HG03469 (cell line): ENCODE measurements around the gene FBXO41.
"Not testable (repeated sequence)": the region's sequence is repeated elsewhere in the genome, so short reads cannot be mapped to it uniquely, and the experiment has no call there.

Source experiments
- ATAC-seq: cut with Tn5 transposase; IDR thresholded peaks from one replicate; pipeline ENCODE4 v1.9.1; 2021; ENCODE audit warnings: mild to moderate bottlenecking, moderate library complexity, moderate number of reproducible peaks; ENCODE audit not compliant: unreplicated experiment

The FBXO41 gene

DNA sequence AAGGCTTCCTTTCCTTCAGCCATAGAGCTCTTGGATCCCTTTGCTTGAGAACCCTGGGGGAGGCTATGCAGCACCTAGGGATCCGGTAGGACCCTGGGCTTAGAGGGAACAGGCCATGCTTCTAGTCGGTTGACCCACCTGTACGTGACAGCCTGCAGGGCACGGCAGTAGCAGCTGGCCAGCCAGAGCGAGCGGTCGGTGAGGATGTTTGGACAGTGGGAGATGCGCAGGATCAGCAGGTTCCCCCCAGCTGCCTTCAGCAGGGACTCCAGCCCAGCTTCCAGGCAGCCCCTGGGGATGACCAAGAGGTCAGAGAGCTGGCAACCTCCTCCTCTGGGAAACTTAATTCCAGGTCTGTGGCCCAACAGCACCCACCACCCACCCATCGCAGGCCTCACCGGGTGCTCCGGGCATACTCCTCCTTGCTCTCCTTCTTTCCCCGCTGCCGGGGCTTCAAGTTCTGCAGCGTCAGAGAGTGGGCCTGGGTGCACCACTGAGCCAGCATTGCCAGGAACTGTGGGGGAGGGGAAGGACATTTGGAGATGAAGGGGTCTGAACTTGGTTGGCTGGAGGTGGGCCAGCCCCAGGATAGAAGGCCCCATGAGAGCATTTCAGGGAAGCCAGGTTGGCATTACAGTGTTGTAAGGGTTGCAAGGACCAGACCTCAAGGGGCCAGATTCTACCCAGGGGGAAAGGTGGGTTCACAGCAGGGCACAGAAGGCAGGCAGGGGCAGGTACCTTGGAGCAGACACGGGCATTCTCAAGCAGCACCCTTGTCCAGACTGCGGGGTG, 20.5 kb downstream of the FBXO41 start:
- no peak for ATAC-seq

DNA sequence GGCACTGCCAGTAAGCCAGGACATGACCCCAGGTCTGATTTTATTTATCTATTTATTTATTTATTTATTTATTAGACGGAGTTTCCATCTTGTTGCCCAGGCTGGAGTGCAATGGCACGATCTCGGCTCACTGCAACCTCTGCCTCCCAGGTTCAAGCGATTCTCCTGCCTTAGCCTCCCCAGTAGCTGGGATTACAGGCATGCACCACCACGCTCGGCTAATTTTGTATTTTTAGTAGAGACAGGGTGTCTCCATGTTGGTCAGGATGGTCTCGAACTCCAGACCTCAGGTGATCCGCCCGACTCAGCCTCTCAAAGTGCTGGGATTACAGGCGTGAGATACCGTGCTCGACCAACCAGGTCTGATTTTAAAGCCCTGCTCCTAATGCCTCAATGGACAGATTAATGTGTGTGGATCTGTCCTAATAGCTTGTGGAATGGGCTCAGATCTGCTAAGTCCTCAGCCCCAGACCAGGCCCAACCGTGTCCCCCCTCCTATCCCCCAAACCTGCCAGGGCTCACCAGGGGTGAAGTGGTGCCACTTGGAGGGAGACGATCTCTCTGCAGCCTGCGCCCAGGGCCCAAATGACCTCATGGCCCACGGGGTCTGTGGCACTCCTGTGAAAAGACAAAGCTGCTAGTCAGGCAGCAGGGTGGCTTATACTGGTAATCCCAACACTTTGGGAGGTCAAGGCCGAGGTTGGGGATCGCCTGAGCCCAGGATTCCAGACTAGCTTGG, 21.4 kb downstream of the FBXO41 start:
- not testable (repeated sequence) for ATAC-seq

DNA sequence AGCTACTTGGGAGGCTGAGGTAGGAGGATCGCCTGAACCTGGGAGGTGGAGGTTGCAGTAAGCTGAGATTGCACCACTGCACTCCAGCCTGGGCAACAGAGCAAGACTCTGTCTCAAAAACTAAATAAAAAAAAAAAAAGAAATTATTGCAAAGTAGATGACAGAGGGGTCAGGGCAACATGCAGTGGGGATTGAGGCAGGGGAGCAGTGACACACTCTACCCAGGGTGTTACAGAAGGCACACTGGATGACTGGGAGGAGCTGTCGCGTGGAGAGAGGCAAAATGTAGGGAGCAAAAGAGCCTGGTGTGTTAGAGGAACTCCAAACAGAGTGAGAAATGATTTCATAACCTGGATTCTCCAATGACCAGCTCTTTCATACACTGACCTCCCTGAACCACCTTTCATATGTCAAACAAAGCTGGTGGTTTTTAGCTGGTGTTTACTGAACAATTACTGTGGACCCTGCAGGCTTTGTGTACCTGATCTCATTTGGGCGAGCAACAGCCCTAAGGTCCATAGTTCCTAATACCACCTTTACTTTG, 22.1 kb downstream of the FBXO41 start:
- ATAC-seq = no peak

DNA sequence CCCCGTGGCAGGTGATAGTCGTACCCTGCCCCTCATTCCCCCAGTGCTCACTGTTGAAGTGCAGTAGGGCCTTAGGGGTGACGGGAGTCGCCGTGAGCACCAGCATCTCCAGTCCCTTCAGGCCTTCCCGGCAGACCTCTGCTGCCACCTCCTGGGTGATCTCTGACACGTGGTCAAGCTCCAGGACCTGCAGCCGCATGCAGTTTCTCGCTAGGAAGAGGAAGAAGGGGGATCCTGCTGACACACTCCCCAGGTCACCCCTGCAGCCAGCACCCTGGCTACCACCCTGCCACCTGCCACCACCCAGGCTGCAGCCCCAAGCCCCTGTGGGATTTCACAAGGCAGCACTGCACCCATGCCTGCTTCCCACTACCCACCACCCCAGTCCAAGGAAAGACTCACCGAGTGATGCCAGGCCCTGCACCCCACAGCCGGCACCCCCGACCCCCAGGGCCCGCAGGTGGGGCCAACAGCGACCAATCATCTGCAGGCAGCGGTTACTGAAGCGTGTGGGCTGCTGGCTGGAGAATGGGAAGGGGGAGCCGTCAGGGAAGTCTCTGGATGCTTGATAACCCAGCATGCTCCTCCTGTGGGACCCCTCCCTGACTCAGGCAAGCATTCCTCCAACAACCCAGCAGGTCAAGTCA, 23.8 kb downstream of the FBXO41 start:
- ATAC-seq = no peak

DNA sequence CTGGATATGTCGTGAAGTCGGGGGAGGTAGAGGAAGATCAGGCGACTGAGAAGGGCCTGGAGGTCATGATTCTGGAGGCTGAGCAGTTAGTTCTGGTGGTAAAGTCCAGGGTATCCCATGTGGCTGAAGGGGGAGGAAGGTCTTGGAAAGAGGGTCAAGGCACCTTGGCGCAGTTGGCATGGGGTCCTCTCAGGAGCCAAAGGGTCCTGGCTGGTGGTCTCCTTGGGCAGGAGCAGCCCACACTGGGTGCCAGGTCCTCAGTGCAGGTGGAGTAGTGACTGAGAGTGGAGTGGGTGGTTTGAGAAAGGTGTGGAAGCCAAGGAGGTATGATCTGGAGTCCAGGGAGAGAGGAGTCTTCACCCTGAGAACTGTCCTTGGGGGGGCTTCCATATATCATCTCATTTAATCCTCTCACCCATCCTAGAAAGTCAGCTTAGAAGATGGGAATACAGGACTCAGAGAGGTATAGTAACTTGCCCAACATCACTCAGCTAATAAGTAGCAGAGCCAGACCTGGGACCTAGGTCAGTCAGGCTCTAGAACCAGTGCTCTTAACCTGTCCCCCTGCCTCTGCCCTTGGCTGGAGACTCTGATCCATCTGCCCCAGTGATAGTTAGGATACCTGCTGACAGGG, 24.5 kb downstream of the FBXO41 start:
- no peak for ATAC-seq

DNA sequence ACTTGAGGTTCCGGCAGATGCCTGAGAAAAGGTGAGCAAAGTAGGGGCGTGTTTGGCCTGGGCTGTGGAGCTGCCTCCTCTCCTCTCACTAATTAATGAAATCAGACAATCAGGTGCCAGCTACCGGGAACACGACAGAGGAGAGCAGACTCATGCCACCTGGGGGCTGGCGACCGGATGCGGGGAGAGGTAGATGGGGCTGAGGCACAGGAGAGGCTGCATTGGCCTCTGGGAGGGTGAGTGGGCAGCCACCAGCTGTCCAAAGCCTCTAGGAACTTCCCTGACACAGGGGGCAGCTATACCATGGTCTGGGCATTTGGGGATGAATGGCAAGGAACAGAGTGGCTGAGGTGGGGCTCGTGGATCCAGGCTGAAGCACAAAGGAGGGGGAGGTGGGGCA, 25.0 kb downstream of the FBXO41 start:
- ATAC-seq = no peak

DNA sequence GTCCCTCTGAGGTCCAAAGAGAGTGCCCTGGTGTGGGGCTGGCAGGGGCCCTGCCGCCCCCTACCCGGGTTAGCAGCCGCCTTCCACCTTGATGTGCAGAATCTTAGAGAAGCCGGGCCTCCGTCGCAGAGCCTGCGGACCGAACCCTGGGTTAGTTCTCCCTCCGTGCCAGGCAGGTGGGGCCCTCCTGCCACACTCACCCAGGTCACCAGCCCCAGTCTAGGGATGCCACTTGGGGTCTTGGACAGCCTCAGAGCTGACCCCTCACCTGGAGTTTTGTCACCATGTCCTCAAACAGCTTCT, 25.4 kb downstream of the FBXO41 start:
- no peak for ATAC-seq

DNA sequence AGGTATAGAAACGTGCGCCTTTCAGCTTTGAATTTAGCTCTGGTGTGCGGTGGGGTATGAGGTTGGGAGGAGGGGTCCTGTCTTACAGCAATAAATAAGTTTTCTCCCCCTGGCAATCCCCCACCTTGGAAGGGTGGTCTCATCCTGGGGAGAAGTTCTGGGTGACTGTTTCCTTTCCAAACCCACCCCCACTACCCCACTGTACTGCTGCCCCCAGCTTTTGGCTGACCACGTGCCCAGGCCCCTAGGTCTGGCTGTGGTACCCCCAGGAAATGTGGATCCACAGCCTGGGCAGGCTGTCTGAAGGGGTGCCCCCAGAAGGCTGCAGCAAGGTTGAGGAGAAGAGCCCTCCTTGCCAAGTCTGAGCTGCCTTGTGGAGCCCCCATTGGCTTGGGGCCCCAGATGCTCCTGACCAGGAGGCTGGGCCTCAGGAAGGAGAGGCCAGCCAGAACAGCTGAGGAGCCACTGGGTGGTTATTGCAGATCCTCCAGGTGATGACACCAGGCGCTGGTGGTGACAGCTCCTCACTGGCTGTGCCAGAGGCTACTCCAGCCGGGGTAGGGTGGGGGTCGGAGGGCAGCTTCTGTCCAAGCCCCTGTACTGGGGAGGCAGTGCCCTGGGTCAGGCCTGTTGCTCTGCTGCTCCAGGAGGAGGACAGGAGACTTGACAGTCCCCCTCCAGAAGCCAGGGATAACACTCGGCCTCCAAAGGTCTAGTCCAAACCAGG, 25.9 kb downstream of the FBXO41 start:
- ATAC-seq = no peak

DNA sequence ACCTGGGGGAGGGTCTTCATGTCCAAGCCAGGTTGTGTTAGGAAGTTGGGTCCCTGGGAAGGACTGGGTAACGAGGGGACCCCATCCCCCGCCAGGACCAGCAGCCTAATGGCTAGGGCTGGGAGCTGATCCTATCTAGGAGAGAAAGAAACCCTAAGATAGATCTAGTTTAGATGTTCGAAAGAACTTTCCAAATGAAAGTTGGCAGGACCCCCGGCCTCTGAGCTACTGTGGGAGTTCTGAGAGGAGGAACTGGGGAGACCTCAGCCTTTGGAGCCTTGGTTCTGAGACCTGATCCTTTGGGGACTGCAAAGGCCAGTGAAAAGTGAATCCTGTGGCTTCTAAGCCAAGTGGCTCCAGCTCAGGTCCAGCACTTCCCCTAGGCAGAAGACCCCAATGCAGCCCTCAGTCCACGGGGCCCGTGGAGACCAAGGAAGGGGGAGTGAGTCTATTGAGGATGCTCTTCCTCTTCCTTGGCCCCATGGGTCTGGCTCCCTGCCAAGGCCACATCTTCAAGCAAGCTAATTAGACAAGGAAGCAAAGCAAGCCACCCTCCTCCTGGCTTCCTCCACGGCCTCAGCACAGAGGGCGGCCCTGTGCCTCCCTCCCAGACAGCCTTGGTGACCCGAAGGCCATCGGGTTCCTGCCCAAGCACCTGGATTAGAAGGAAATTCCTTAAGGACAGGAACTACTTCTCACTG, 26.7 kb downstream of the FBXO41 start:
- ATAC-seq = no peak

DNA sequence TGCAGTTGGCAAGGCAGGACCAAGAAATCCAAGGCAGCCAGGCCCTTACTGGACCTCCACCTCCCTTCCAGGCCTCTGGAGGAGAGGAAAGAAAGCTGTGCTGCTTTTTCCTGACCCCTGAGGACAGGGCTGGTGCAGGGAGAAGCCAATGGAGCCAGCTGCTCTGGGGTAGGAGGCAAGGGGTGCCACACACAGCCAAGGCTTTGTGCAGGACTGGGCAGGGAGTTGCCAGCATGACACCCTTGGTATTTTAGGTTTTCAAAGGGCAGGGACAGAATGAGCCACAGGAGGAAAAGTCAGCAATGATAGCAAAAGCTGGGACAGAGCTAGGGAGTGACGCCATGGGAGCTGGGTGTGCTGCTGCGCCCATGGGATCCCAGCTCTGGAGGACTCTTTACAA, 27.3 kb downstream of the FBXO41 start:
- ATAC-seq = no peak

DNA sequence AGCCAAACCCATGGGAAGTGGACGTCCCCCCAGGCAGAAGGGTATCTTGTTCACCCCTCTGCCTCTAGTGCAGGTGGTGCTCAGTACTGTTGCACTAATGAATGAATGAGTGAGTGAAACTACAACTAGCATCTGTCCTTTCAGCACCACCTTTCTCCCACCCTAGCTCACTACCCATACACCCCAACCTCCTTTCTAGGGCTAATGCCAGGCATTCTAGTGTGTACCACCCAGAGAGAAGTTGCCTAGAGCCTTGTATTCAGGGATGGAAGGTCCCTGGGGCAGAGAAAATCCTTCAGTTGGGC, 27.7 kb downstream of the FBXO41 start:
- ATAC-seq = no peak

DNA sequence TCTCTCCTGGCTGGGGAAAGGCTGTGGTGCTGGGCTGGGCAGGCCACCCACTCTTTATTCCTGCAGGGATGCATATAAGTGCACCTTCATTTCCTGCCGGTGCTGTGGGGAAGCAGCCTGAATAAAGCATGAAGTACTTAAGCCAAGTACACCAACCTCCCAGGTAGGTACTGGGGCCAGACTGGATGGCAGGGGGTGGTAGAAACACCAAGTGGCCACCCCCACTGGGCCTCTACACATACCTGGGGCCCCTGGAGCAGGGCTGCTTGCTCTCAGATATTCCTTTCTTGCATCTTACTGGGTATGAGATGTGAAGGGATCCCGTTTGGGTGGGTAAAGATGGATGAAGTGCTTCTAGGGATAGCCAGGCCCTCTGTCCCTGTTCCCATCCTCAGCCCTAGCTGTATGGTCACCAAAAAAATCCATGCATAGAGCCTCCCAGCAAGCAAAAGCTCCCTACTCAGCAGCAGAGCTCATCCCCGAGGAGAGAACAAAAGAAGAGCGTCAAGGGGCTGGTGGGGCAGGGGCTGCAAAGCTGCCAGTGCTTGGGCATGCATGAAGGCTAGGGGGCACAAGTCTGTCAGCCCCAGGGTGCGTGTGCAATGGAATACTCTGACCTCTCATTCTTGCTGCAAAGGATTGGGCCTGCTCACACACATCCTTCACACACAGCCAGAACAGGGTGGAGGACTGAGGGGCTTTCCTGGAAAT, 28.2 kb downstream of the FBXO41 start:
- ATAC-seq = no peak

DNA sequence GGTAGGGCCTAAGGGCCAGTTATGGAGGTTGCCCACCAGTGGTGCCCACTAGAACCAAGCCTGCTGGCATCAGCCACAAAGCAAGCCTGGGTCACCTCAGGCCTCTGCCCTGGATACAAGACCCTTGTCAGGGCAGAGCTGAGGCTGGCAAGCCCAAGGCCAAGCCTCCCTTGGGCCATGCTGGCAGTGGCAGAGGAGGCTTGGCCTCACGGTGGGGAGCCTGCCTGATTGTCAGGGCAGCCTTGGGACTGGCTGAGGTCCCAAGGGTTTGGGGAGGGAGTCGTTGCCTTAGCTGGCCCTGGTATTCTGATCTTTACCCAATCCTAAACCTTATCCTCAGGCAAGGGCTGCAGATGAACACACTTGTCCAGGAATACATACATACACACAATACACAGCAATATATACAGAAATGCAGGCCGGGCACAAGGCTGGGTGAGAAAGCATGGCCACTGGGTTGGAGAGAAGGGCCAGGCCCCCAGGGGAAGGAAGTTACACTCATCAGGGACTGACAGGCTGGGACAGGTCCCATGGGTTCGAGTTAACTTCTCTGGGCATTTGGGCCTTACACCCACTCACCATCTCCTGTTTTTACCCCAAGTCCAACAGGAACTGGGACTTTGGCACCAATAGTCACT, 29.2 kb downstream of the FBXO41 start:
- ATAC-seq = no peak

DNA sequence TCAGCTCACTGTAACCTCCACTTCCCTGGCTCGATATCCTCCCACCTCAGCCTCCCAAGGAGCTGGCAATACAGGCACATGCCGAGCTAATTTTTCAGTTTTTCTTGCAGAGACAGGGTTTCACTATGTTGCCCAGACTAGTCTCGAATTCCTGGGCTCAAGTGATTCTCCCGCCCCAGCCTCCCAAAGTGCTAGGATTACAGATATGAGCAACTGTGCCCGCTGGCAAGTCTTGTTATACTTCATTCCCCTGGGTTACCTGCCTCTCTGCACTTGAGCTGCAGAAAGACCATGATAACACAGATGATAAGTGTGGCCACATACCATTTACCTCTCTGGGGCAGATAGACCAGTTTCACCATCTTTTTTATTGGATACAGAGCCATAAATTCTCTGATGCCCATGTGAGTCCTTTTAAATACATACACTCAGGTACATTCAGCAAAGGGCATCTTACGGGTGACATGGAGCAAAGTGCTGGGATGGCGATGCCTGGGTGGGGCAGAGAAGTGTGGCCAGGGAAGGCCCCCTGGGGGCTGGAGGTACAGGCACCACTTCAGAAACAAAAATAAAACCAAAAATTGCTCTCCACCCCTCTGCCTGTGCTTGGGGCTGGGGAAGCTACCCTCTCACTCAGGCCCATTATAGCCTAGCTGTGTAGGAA, 29.8 kb downstream of the FBXO41 start:
- no peak for ATAC-seq

DNA sequence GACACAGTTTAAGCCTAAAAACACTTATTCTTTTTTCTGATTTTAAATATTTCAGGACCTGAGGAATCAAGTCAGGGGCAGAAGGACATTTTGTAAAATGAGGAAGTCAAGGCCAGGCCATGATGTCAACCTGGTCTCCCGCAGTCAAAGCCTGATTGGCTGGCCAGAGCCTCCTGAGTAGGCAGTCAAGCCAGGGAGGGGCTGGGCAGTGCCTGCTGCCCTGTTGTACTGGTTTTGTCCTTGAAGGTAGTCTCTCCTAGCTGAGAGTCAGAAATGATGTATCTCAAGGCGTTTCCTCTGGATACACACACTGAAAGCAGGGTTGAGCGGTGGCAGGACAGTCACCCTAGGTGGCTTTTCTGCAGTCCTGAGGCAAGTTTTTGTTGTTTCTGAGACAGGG, 30.4 kb downstream of the FBXO41 start:
- no peak for ATAC-seq

DNA sequence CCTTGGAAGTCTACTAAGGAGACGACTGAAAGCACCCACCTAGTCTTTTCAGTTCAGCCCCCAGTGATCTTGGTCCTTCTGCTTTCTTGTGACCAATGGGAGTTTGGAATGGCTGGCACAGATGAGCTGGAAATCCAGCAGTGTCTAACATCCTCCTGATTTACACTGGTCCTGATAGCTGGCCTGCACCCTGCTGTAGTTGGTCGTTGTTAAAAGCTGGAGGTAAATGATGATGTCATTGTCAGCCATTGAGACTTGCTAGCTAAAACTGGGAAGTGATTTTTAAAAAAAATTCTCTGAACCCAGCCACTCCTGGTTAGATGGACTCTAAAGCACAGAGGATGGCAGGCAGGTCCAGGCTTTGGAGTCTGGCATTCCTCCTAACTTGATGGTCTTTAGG, 30.9 kb downstream of the FBXO41 start:
- ATAC-seq = no peak

DNA sequence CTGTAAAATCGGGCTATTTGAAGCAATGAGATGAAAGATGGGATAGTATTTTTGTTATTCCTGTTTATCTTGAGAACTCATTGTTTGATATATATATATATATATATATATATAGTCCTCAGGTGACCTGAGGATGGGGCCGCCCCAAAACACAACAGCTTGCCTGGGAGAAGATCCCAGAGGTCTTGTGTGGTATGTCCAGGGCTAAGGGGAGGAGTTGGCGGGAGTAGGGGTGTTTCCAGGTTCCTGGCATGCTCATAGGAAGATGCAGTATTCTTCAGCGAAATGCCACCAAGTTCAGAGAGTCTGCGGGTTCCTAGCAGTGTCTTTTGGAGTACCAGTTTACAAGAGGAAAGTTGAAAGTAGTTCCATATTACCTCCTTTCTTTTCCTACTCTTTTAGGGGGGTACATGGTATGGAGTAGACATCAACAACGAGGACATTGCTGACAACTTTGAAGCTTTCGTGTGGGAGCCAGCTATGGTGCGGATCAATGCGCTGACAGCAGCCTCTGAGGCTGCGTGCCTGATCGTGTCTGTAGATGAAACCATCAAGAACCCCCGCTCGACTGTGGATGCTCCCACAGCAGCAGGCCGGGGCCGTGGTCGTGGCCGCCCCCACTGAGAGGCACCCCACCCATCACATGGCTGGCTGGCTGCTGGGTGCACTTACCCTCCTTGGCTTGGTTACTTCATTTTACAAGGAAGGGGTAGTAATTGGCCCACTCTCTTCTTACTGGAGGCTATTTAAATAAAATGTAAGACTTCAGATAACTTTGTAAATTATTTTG, 31.8 kb downstream of the FBXO41 start:
- no peak for ATAC-seq
